SK-N-SH treated with all-trans-retinoic acid at 6 μM for 48 hours (cell line): Measurements from ENCODE around the gene STC2.

Source experiments
- ARNTL ChIP-seq: fragments of 450-650 bp; formaldehyde crosslinking; IDR thresholded peaks from 2 replicates; pipeline ENCODE4 v1.5.0; 2020; ENCODE audit warnings: low read depth, mild to moderate bottlenecking, moderate library complexity, borderline replicate concordance
- BACH2 ChIP-seq: fragments of 250-450 bp; sonication (Bioruptor Pico); IDR thresholded peaks from 2 replicates; pipeline ENCODE4 v1.9.0; 2021; ENCODE audit warnings: mild to moderate bottlenecking, borderline replicate concordance
- CSDC2 ChIP-seq: fragments of 250-450 bp; sonication (Bioruptor Pico); IDR thresholded peaks from 2 replicates; pipeline ENCODE4 v1.5.0; 2020; ENCODE audit warnings: mild to moderate bottlenecking, moderate library complexity
- GLIS3 ChIP-seq: fragments of 250-450 bp; sonication (Bioruptor Pico); IDR thresholded peaks from 2 replicates; pipeline ENCODE4 v1.5.0; 2020; ENCODE audit warnings: mild to moderate bottlenecking, moderate library complexity
- SNAI2 ChIP-seq: fragments of 250-450 bp; sonication (Bioruptor Pico); IDR thresholded peaks from 2 replicates; pipeline ENCODE4 v1.5.0; 2020; ENCODE audit warnings: mild to moderate bottlenecking, moderate library complexity
- TSHZ2 ChIP-seq: fragments of 250-450 bp; sonication (Bioruptor Pico); IDR thresholded peaks from 2 replicates; pipeline ENCODE4 v1.5.0; 2020; ENCODE audit warnings: mild to moderate bottlenecking, moderate library complexity
- ZC3H10 ChIP-seq: fragments of 250-450 bp; sonication (Bioruptor Pico); IDR thresholded peaks from 2 replicates; pipeline ENCODE4 v1.5.1; 2021; ENCODE audit warnings: mild to moderate bottlenecking, moderate library complexity
- ZFP3 ChIP-seq: fragments of 250-450 bp; sonication (Bioruptor Pico); IDR thresholded peaks from 2 replicates; pipeline ENCODE4 v1.5.0; 2020; ENCODE audit warnings: mild to moderate bottlenecking, moderate library complexity
- ZNF70 ChIP-seq: fragments of 450-650 bp; formaldehyde crosslinking; IDR thresholded peaks from 2 replicates; pipeline ENCODE4 v1.5.0; 2020; ENCODE audit warnings: mild to moderate bottlenecking, moderate library complexity
- ZNF8 ChIP-seq: fragments of 450-650 bp; formaldehyde crosslinking; IDR thresholded peaks from 2 replicates; pipeline ENCODE4 v1.5.0; 2020; ENCODE audit warnings: mild to moderate bottlenecking, moderate library complexity

GRCh38 chr5:173323106-173323798 lies 5.0 kb downstream of the STC2 start:
- no peak for TF ChIP-seq ZNF70 (CRISPR knock-in tag)
- TF ChIP-seq BACH2 (CRISPR knock-in tag): no peak
- TF ChIP-seq ZC3H10 (CRISPR knock-in tag): no peak
- no peak for TF ChIP-seq TSHZ2 (CRISPR knock-in tag)
- no peak for TF ChIP-seq ZNF8 (CRISPR knock-in tag)
- TF ChIP-seq GLIS3 (CRISPR knock-in tag): no peak
- no peak for TF ChIP-seq SNAI2 (CRISPR knock-in tag)
- no peak for TF ChIP-seq ARNTL (CRISPR knock-in tag)
- TF ChIP-seq CSDC2 (CRISPR knock-in tag): no peak
- no peak for TF ChIP-seq ZFP3 (CRISPR knock-in tag)
